SHP77 (cell line): ENCODE data around the gene RPL9.
"Not testable (repeated sequence)": the region's sequence is repeated elsewhere in the genome, so short reads cannot be mapped to it uniquely, and the experiment has no call there.

ENCODE experiments used
- DNase-seq, 2 experiments: peaks; one replicate each; lab custom pipeline; 2025; lab: John Stamatoyannopoulos, UW

The RPL9 gene

DNA sequence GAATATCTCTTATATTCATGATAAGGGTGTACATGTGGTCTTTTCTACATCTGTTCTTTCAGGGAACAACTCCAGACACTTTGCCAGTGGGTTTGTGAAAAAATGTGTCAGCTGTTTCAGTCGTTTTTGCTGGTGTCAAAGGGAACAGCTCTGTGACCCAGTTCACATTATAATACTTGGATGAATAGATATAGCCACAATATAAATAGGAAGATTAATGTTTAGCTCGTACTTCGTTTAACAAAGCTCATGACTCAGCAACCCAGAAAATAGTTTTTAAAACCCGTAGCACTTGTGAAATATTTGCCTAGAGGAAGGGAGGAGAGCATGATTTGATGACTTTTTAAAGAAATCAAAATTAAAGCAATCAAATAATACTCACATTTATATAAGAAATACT, 8.0 kb upstream of the RPL9 start:
- DNase-seq, result no peak

DNA sequence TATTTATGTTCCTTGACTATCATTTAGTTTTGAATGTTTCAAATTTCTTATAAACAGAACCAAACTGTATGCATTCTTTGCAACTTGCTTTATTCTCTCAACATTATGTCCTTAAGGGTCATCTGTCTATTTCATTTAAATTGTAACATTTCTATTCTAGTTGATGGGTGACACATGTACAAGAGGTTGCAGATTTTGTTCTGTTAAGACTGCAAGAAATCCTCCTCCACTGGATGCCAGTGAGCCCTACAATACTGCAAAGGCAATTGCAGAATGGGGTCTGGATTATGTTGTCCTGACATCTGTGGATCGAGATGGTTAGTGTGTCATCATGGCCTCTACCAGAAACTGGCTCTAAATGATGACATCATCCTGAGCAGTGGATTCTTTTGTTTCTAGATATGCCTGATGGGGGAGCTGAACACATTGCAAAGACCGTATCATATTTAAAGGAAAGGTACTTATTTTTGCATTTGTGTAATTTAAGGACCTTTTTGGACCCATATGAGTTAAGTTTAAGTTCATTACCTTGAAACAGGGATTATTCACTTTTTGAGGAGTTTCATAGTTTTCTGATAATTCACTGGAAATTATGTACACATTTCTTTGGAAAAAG, 6.3 kb upstream of the RPL9 start:
- DNase-seq, result no peak

DNA sequence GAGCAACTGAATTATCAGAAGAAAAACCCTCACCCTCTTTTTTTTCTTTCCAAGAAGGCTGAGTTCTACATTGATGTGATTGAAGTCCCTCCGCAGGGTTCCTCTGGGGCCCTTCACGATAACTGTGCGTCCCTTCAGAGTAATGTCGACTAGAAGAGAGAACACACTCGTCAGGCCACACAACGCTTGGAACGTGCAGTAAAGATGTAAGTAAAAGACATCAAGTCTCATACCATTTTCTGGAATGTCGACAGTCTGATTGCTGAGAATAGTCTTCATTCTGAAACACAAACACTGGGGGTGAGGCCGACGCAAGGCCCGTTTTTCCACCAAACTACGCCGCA, 589 bp downstream of the RPL9 start:
- DNase-seq, result not testable (repeated sequence)

DNA sequence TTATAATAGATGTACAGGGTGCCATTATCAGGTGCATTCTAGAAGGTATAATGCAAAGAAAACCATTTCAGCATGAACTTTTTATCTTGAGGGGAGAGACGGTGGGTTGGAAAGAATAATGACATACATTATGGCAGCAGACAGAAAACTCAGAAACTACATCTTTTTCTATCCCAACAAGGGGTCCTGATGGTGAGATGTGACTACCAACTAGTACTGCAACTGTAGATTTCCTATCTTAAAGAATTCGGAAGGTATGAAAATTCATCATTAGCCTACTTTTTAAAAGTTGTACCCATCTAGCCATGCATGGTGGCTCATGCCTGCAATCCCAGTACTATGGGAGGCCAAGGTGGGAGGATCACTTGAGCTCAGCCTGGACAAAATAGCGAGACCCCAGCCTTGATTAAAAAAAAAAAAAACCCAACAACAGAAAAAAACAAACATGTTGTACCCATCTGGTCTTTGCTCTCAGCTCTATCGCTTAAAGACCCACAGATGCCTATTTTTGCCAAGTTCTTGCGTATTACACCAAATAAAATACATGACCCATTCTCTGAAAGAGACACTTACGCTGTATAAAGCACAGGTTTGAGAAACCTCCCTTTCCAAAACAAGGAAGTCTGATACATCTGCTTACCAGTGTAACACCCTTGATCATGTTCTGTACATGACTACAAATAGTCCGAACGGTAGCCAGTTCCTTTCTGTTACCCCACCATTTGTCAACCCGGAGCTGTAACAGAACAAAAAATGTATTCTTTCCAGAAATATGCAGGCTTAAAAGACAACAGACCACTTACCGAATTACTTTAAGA, 1.6 kb downstream of the RPL9 start:
- DNase-seq, result no peak

DNA sequence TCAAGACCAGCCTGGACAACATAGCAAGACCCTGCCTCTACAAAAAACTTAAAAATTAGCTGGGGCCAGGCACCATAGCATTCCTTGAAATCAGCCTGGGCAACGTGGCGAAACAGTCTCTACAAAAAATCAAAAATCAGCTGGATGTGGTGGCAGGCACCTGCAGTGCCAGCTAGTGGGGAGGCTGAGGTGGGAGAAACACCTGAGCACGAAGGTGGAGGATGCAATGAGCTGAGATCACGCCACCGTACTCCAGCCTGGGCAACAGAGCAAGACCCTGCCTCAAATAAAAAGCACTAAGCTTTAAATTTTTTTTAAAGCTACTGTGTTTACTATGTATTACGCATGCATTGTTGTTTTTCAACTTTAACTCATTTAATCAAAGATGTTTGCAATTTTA, 3.2 kb downstream of the RPL9 start:
- no peak for DNase-seq

DNA sequence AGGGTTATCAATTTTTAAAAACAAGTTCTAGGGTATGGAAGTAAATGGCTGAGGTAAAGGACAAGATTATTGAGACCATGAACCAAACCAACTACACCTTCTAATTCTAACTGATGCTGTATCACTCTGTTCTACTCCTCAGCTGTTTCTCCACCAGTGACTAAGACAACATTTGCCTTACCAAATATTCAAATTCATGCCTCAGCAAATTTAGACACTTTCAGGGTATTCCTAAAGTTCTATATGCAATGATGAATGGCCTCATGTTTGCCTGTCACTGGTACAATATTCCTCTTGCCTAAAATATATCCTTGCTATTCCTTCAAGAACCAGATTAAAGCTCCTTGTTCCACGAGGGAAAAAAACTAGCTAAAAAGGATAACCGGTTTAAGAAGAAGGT, 5.0 kb downstream of the RPL9 start:
- DNase-seq, result no peak

DNA sequence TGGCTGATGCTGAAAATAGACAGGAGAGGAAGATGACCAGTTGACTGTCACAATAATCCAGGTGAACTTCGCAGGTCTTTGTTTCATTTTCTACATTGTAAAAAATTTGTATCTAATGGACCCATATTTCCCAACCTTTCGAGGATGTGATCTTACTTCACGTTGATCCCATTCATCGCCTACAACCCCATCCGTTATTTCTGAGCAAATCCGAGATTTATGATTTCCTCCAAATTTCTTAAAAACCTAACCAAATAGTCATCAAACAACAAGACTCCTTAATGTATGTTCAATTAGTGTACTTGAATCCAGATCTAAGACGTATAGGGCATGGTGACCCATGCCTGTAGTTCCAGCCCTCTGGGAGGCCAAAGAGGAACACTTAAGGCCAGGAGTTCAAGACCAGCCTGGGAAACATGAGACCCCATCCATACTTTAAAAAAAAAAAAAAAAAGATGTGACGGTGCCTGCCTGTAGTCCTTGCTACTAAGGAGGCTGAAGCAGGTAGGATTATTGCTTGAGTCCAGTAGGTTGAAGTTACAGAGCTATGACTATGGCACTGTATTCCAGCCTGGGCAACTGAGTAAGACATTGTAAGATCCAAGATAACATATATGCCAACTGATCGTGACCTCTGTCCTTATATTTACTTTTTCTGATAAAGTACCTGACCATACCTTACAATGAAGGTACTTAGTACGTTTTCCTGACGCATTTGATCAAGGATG, 5.7 kb downstream of the RPL9 start:
- DNase-seq, result no peak

DNA sequence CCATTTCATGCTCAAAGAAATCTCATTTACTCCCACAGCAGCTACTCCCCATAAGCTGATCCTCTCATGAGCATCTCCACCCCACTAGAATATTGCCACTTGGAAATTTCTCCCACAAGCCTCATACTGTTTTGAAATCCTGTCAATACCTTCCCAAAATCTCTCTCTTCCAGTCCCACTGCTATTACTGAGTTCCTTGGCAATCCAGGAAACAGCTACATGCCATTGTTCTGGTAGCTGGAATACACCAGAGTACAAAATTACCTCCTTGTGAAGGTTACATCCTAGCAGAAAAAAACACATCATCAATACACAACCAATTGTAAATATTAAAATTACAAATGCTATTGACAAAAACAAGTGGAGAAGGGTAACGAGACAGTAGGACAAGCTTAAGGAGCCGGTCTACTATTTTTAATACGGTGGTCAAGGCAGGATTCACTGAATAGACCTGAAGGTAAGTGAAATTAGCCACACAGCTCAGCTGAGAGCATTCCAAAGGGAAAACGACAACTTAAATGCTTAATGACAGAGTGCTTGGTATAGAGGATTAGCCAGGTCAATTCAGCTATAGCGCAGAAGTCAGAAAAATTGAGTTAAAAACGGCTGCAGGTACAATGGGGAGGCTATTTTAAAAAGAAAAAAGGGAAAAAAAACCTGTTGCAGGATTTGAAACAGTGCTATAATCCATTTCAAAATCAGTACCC, 6.4 kb downstream of the RPL9 start:
- DNase-seq, result no peak

DNA sequence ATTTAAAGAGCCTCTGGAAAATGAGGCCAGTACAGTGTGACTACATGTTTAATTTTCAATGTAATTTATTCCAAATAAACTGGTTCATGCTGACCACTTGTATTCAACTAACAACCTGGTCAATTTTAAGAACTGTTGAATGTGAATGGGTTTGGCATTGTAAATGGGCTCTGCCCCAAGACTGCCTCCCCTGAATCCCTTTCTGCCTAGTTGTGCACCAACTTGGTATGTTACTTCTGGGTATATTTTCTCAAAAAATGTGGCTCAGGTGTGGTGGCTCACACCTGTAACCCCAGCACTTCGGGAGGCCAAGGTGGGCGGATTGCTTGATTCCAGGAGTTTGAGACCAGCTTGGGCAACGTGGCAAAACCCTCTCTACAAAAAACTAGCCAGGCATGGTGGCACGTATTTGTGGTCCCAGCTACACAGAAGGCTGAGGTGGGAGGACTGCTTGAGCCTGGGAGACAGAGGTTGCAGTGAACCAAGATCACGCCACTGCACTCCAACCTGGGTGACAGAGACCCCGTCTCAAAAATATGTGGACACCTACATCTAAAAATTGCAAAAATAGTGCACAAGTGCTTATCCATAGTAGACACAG, 7.2 kb downstream of the RPL9 start:
- DNase-seq, result no peak

DNA sequence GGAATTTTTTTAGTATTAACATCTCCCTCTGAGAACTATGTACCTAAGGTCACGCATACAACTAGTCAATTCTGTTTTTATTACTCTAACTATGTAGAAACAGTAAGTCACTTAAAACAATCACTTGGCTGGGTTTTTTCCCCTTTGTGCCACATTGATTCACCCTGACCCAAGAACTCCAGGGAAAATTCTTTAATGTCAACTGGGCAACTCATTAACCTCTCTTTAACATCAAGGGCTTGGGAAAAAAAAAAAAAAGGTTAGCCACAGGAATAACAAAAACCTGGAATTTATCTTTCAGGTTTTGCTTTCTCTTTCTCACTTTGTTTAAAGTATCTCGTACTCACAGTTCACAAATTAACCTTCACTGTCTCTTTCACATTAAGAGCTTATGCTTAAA, 8.1 kb downstream of the RPL9 start:
- no peak for DNase-seq

DNA sequence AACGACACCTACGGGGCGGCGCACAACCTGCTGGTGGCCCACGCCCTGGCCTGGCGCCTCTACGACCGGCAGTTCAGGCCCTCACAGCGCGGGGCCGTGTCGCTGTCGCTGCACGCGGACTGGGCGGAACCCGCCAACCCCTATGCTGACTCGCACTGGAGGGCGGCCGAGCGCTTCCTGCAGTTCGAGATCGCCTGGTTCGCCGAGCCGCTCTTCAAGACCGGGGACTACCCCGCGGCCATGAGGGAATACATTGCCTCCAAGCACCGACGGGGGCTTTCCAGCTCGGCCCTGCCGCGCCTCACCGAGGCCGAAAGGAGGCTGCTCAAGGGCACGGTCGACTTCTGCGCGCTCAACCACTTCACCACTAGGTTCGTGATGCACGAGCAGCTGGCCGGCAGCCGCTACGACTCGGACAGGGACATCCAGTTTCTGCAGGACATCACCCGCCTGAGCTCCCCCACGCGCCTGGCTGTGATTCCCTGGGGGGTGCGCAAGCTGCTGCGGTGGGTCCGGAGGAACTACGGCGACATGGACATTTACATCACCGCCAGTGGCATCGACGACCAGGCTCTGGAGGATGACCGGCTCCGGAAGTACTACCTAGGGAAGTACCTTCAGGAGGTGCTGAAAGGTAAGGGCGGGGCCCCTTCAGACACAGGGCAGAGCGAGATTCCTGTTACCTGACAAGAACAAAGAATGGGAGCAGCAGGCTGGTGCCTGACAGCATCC, 11.7 kb downstream of the RPL9 start:
- no peak for DNase-seq

DNA sequence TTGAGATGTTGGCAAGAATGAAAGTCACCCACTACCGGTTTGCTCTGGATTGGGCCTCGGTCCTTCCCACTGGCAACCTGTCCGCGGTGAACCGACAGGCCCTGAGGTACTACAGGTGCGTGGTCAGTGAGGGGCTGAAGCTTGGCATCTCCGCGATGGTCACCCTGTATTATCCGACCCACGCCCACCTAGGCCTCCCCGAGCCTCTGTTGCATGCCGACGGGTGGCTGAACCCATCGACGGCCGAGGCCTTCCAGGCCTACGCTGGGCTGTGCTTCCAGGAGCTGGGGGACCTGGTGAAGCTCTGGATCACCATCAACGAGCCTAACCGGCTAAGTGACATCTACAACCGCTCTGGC, 12.3 kb downstream of the RPL9 start:
- no peak for DNase-seq

DNA sequence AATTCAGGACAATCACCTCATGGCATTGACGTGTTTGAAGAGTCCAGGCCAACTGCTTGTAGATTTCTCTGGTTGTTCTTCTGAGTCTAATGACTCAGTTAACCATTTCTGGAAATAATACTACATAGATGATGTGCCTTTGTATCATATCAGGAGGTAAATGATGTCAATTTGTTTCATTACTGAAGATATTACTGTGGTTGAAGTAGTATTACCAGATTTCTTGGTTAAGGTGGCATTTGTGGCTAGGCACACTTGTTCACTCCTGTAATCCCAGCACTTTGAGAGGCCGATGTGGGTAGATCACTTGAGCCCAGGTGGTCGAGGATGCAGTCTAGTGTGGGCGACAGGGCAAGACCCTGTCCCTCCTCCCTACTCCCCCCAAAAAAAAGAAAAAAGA, 15.7 kb downstream of the RPL9 start:
- no peak for DNase-seq

DNA sequence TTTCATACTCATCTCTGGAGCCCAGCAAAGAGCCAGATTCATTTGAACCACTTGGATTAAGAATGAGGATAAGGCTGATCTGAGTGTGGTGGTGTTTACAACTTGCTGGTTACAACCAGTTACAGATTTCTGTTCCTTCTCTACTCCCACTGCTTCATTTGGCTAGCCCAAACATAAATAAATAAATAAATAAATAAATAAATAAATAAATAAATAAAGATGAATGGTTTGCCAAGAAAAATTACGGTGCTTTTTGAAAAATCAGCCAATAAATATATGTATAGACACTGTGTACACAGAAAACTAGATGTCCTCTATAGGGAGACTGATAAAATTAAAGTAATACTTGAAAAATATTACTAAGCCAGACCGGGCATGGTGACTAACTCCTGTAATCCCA, 17.1 kb downstream of the RPL9 start:
- DNase-seq, result no peak

DNA sequence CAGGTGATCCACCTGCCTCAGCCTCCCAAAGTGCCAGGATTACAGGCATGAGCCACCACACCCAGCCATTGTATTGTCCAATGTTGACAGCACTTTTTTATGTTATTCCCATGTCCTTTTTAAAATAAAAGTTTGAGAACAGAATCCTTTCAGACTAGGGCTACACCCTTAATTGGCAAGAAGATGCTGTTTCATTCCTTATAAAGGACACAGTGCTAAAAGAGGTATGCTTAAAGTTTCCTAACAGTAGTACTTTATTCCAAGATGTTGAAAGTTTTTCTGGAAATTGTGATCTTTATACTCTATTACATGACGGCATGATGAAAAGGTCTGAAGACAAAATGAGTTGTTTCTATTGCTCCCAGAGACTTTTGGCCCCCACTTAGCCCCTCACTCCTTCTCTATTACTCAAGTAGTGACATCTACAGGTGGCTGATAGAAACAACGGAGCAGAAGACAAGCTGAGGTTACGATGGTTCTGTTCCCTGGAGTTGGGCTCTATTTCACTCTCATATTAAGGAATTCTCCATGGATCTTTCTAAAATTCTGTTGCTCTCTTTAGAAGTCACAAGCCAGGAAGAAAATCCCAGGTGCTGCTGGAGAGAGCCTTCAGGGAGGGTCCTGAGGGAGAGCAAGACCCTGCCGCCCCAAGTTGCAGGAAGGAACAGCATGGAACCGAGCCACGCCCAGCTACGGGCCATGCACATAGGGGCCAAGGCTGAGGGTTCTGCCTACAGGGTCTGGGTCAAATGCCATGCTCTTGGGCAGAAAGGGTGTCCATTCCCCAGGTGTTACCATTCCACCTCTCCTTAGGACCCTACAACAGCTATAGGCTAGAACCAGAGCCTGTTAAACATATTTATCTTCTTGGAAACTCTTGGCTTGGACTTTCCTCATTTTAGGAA, 22.8 kb downstream of the RPL9 start:
- no peak for DNase-seq

DNA sequence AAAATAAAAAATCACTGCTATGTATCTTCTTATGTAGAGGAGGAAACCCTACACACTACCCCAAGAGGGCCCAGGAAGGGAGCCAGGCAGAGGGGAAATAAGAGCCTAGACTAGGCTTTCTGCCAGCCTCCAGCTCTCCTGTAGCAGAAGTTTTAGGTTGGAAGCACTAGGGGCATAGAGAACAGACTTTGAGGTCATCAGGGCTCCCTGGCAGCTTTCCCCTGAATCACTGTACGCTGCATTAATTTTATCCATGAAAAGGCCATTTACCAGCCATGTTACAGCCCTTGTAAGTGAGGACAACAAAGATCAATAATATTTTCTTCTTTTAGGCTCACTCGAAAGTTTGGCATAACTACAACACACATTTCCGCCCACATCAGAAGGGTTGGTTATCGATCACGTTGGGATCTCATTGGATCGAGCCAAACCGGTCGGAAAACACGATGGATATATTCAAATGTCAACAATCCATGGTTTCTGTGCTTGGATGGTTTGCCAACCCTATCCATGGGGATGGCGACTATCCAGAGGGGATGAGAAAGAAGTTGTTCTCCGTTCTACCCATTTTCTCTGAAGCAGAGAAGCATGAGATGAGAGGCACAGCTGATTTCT, 24.7 kb downstream of the RPL9 start:
- no peak for DNase-seq

DNA sequence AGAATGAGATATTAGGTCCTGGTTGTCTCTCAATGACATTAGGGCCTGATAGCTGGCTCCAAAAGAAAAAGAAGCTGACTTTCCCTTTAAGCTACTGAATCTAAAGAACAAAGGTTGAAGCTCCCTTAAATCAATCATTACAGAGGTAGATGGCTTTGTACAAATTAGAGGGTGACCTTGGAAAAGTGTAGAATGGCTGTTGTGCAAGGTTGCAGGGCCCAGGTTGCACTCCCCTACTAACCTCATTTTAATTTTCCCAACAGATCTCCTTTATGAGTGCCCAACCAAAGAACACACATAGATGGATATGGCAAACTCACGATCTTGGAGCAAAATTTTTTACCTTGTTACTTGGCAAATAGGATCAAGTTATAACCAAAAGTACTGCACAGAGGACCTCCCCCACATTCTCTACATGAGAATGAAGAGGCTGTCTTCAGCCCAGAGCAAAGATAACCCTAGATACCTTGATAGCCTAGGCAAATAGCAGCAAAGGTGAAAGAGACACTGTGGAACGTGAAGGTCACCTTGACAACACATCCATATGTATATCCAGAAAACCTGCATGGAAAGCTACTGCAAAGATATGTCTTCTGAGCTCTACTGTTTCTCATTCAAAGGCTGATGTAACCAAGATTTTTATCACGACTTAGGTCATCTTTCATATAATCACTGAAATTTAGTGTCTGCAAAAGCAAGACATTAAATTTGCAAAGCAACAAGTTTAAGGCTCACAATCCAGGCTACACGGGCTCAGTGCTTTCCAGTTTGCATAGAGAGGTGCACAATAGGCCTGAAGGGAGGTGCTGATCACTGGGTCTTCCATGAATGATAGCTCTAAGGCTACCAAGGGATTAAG, 29.0 kb downstream of the RPL9 start:
- no peak for DNase-seq

DNA sequence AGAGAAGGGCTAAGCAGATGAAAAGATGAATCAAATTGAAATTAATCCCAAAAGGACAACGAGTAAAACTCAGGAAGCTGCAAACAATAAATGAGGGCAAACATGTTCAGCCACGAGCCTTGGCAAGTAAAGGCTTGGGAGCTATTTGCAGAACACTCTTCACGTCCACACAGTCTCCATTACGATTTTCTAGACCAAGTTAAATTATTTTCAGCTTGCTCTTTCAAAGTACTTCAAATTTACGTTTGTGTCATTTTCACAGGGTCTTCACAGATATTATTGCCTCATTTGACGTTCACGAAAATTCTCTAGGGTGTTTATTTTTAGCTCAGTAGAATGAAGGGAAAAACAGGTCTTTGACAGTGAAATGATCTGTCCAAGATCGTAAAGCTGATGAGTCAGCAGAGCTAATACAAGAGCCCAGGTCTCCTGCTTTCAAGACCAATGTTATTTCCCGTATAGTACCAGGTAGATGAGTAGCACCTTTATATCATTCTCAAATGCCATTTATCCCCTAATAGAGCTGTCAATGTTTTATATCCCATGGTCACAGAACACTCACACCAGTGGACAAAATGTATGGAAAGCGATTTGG, 31.1 kb downstream of the RPL9 start:
- no peak for DNase-seq

DNA sequence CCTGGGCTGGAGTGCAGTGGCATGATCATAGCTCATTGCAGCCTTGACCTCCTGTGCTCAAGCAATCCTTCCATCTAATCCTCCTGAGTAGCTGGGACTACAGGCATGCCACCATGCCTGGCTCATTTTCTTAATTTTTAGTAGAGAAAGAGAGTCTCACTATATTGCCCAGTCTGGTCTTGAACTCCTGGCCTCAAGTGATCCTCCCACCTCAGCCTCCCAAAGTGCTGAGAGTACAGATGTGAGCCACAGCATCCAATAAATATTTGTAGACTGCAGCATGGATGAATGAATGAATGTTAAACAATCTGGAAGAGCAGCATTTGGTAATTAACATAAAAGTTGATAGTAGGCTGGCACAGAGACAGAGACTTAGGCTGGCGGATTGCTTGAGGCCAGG, 32.0 kb downstream of the RPL9 start:
- DNase-seq, result no peak
